GM23338 (cell line): ENCODE results near the gene C16orf87. TPM values are rescaled to one million over a fixed set of nuclear protein-coding genes. Genes with fewer than 3 reads are reported as not detected.

Source experiments
- ATAC-seq: fragments of 200-7000 bp; cut with Tn5 transposase; 3 replicates; pipeline ENCODE4 v1.9.1; 2020
- DNase-seq: peaks from one replicate; pipeline ENCODE4 v3.0.0-alpha.2; 2015; ENCODE audit warnings: low spot score
- H2AFZ ChIP-seq: fragments of 200-600 bp; sonication (generic); 2 replicates; pipeline ENCODE4 v1.8.0; 2016; ENCODE audit warnings: antibody characterized with exemption, mild to moderate bottlenecking, moderate library complexity
- H3F3A ChIP-seq: fragments of 200-600 bp; sonication (generic); replicated peaks from 2 replicates; pipeline ENCODE4 v1.8.0; 2017; ENCODE audit warnings: antibody characterized with exemption, mixed run types, low read depth
- H3K27ac ChIP-seq: fragments of 200-600 bp; sonication (generic); 2 replicates; pipeline ENCODE4 v1.6.1; 2016; ENCODE audit warnings: low read depth
- H3K27me3 ChIP-seq: fragments of 200-600 bp; sonication (generic); 2 replicates; pipeline ENCODE4 v1.8.0; 2016; ENCODE audit warnings: mild to moderate bottlenecking, mixed run types, moderate library complexity; ENCODE audit not compliant: insufficient read depth
- H3K36me3 ChIP-seq: fragments of 200-600 bp; sonication (generic); 2 replicates; pipeline ENCODE4 v1.8.0; 2016; ENCODE audit warnings: mild to moderate bottlenecking; ENCODE audit not compliant: insufficient read depth
- H3K4me1 ChIP-seq: fragments of 200-600 bp; sonication (generic); 2 replicates; pipeline ENCODE4 v1.8.0; 2016; ENCODE audit warnings: mild to moderate bottlenecking, moderate library complexity; ENCODE audit not compliant: insufficient read depth
- H3K4me2 ChIP-seq: fragments of 200-600 bp; sonication (generic); 2 replicates; pipeline ENCODE4 v1.7.1; 2017; ENCODE audit warnings: mixed run types
- H3K4me3 ChIP-seq: fragments of 200-600 bp; sonication (generic); 2 replicates; pipeline ENCODE4 v1.6.1; 2016; ENCODE audit warnings: mixed run types
- H3K79me2 ChIP-seq: fragments of 200-600 bp; sonication (generic); replicated peaks from 2 replicates; pipeline ENCODE4 v1.8.0; 2017; ENCODE audit warnings: mild to moderate bottlenecking; ENCODE audit not compliant: insufficient read depth
- H3K9me2 ChIP-seq: fragments of 200-600 bp; sonication (generic); 2 replicates; pipeline ENCODE4 v1.8.0; 2017; ENCODE audit not compliant: insufficient read depth
- H4K20me1 ChIP-seq: fragments of 200-600 bp; sonication (generic); replicated peaks from 2 replicates; pipeline ENCODE4 v1.8.0; 2017; ENCODE audit warnings: mild to moderate bottlenecking; ENCODE audit not compliant: insufficient read depth
- H3K27ac Mint-ChIP-seq: 2 replicates; pipeline ENCODE4 v1.8.0; 2020; ENCODE audit warnings: inconsistent platforms, mild to moderate bottlenecking, moderate library complexity, mixed read lengths
- H3K27me3 Mint-ChIP-seq: 3 replicates; pipeline ENCODE4 v1.8.0; 2022; ENCODE audit warnings: low read depth, mild to moderate bottlenecking, moderate library complexity, mixed read lengths, inconsistent platforms; ENCODE audit not compliant: insufficient read depth, poor library complexity
- H3K36me3 Mint-ChIP-seq: 3 replicates; pipeline ENCODE4 v1.8.0; 2021; ENCODE audit warnings: low read depth, mild to moderate bottlenecking, inconsistent platforms, moderate library complexity, mixed read lengths
- H3K4me1 Mint-ChIP-seq: 3 replicates; pipeline ENCODE4 v1.8.0; 2020; ENCODE audit warnings: mild to moderate bottlenecking, inconsistent platforms, mixed read lengths
- H3K4me3 Mint-ChIP-seq: 3 replicates; pipeline ENCODE4 v1.8.0; 2021; ENCODE audit warnings: moderate library complexity, mild to moderate bottlenecking, inconsistent platforms, mixed read lengths
- H3K9me3 Mint-ChIP-seq: 3 replicates; pipeline ENCODE4 v1.8.0; 2020; ENCODE audit warnings: moderate library complexity, mild to moderate bottlenecking, inconsistent platforms, mixed read lengths
- CREB1 ChIP-seq: fragments of 250-450 bp; sonication (Bioruptor Pico); IDR thresholded peaks from 2 replicates; pipeline ENCODE4 v1.5.0; 2020; ENCODE audit warnings: low read depth, mild to moderate bottlenecking, moderate library complexity
- CTCF ChIP-seq, 2 experiments: fragments of 200-600 bp in 1 of 2; sonication (generic) in 1 of 2; conservative IDR thresholded peaks; 2 replicates each; pipeline versions ENCODE4 v1.5.1 to v1.6.1; 2016 to 2017; ENCODE audit warnings: antibody characterized with exemption in 2 of 2, low read depth in 2 of 2, mild to moderate bottlenecking in 2 of 2, moderate library complexity in 1 of 2
- ETS1 ChIP-seq: IDR thresholded peaks from 2 replicates; pipeline ENCODE4 v1.6.1; 2016; ENCODE audit warnings: antibody characterized with exemption
- EZH2 ChIP-seq: fragments of 200-600 bp; sonication (generic); IDR thresholded peaks from one replicate; pipeline ENCODE4 v1.8.0; 2017; ENCODE audit warnings: antibody characterized with exemption, mild to moderate bottlenecking, low read depth; ENCODE audit not compliant: unreplicated experiment
- EZH2phosphoT487 ChIP-seq: fragments of 200-600 bp; sonication (generic); IDR thresholded peaks from one replicate; pipeline ENCODE4 v1.8.1; 2018; ENCODE audit warnings: antibody characterized with exemption; ENCODE audit not compliant: unreplicated experiment
- JUNB ChIP-seq: IDR thresholded peaks from one replicate; pipeline ENCODE4 v1.6.1; 2016; ENCODE audit warnings: antibody characterized with exemption; ENCODE audit not compliant: unreplicated experiment
- NANOG ChIP-seq: IDR thresholded peaks from 2 replicates; pipeline ENCODE4 v1.6.1; 2016; ENCODE audit warnings: antibody characterized with exemption, borderline replicate concordance
- POLR2AphosphoS5 ChIP-seq: IDR thresholded peaks from 2 replicates; pipeline ENCODE4 v1.6.1; 2016; ENCODE audit warnings: antibody characterized with exemption, low read depth
- REST ChIP-seq: IDR thresholded peaks from one replicate; pipeline ENCODE4 v1.6.1; 2018; ENCODE audit warnings: antibody characterized with exemption; ENCODE audit not compliant: unreplicated experiment
- STAT1 ChIP-seq: IDR thresholded peaks from one replicate; pipeline ENCODE4 v1.6.1; 2016; ENCODE audit warnings: antibody characterized with exemption; ENCODE audit not compliant: unreplicated experiment
- ZNF114 ChIP-seq: fragments of 250-450 bp; sonication (Bioruptor Pico); IDR thresholded peaks from 2 replicates; pipeline ENCODE4 v1.5.0; 2020; ENCODE audit warnings: mild to moderate bottlenecking, moderate library complexity
- ZNF331 ChIP-seq: fragments of 250-450 bp; sonication (Bioruptor Pico); IDR thresholded peaks from 2 replicates; pipeline ENCODE4 v1.5.0; 2020; ENCODE audit warnings: low read depth, mild to moderate bottlenecking, moderate library complexity
- long read RNA-seq: library from polyadenylated mRNA; unstranded; transcript quantifications from one replicate; pipeline ENCODE4 v2.0.0, GENCODE V29; 2020; ENCODE audit not compliant: unreplicated experiment
- polyA plus RNA-seq: library from polyadenylated mRNA; unstranded; fragments of >200 nt; fragmentation: Nextera tagmentation; extraction: Ambion mirVana; gene quantifications from 2 replicates; pipeline ENCODE4 v1.2.1, GENCODE V29; 2016
- total RNA-seq: library from RNA; depleted of rRNA; stranded (reverse); fragments of >200 nt; shearing (Covaris generic); gene quantifications from 2 replicates; pipeline ENCODE4 v1.2.3, GENCODE V29; 2014; rRNA removed

The C16orf87 gene
- 23.4 and 32.1 TPM in 2 replicates for total RNA-seq
- 40.2 and 46.0 TPM in 2 replicates for polyA plus RNA-seq
- long read RNA-seq, full-length matches to known transcripts, result 49 of 52 reads
- long read RNA-seq, partial matches to known transcripts, result 2 of 52 reads
- long read RNA-seq, other reads (novel, unspliced or antisense), result 1 of 52 reads

GRCh38 chr16:46830902-46831647, at the start of gene C16orf87:
Gene C16orf87 (minus strand): TSS chr16:46831180. CDS start chr16:46831149, 31 bp downstream.
- Histone ChIP-seq H3K4me2 (peak within 1 kb of the TSS; percentile 76), H4K20me1 (peaks cover 3% of the 10 kb centered on the region; the same call in 1 of the 2 replicates), H3K27ac (peak within 1 kb of the TSS; percentile 90), H3K27me3 (no peaks in the 10 kb centered on the region), H3K9me2 (no peaks in the 10 kb centered on the region), H3K79me2 (peaks cover 44% of the 10 kb centered on the region), H2AFZ (peak within 1 kb of the TSS; percentile 26; the same call in 1 of the 2 replicates), H3K4me3 (peak within 1 kb of the TSS; percentile 86), H3K36me3 (no peaks in the 10 kb centered on the region), H3K4me1 (peaks cover 27% of the 10 kb centered on the region), H3F3A (no peaks in the 10 kb centered on the region)
- Mint-ChIP-seq H3K9me3 (peaks cover 4% of the 10 kb centered on the region; the same call in 2 of the 3 replicates), H3K4me3 (peak within 1 kb of the TSS; percentile 98), H3K27me3 (peaks cover 9% of the 10 kb centered on the region), H3K4me1 (peaks cover 19% of the 10 kb centered on the region), H3K36me3 (peaks cover 4% of the 10 kb centered on the region; the same call in 1 of the 3 replicates), H3K27ac (peak within 1 kb of the TSS; percentile 95)
- peak; percentile 58 for TF ChIP-seq POLR2AphosphoS5
- no peak for TF ChIP-seq EZH2
- peak; percentile 93 for DNase-seq
- ATAC-seq, result peak; percentile 95

GRCh38 chr16:46875243-46875642, 44.3 kb upstream of the C16orf87 start:
- DNase-seq (no peak), ATAC-seq (no peak)
- no peaks in the 10 kb centered on the region for H3K36me3 Mint-ChIP-seq
- peaks cover 13% of the 10 kb centered on the region for H3K4me1 Mint-ChIP-seq
- Histone ChIP-seq H3K27me3 (no peaks in the 10 kb centered on the region), H3K4me3 (no peak overlapping the region), H3K79me2 (no peaks in the 10 kb centered on the region), H3K27ac (no peak overlapping the region), H2AFZ (no peak overlapping the region), H4K20me1 (no peaks in the 10 kb centered on the region), H3K36me3 (no peaks in the 10 kb centered on the region), H3K9me2 (peaks cover 2% of the 10 kb centered on the region; the same call in 1 of the 2 replicates), H3F3A (no peaks in the 10 kb centered on the region), H3K4me2 (no peak overlapping the region), H3K4me1 (peaks cover 12% of the 10 kb centered on the region)
- H3K27me3 Mint-ChIP-seq, result peaks cover 2% of the 10 kb centered on the region
- H3K9me3 Mint-ChIP-seq, result no peaks in the 10 kb centered on the region
- TF ChIP-seq REST, result no peak
- no peak overlapping the region for H3K27ac Mint-ChIP-seq
- H3K4me3 Mint-ChIP-seq, result no peak overlapping the region

- Histone ChIP-seq H3K4me1 (peaks cover 18% of the 10 kb centered on the region; the same call in 1 of the 2 replicates), H3F3A (no peaks in the 10 kb centered on the region), H3K4me3 (no peak overlapping the region), H3K27me3 (no peaks in the 10 kb centered on the region), H3K79me2 (no peaks in the 10 kb centered on the region), H3K36me3 (no peaks in the 10 kb centered on the region), H2AFZ (no peak overlapping the region), H4K20me1 (no peaks in the 10 kb centered on the region), H3K9me2 (peaks cover 7% of the 10 kb centered on the region; the same call in 1 of the 2 replicates), H3K4me2 (no peak overlapping the region), H3K27ac (no peak overlapping the region)
- DNase-seq (no peak), ATAC-seq (no peak)
- Mint-ChIP-seq H3K4me3 (no peak overlapping the region), H3K27ac (no peak overlapping the region), H3K4me1 (peaks cover 14% of the 10 kb centered on the region), H3K36me3 (no peaks in the 10 kb centered on the region; the same call in 2 of the 3 replicates), H3K9me3 (0 out of 3 replicates have a peak, but pooled peaks cover 2% of the 10 kb centered on the region), H3K27me3 (peaks cover 2% of the 10 kb centered on the region)
- no peak for TF ChIP-seq JUNB
- TF ChIP-seq CREB1 (CRISPR knock-in tag), result no peak
- no peak for TF ChIP-seq CTCF (conservative IDR thresholded peaks at IDR 0.05; ENCODE audit: low read depth in 2 of 2)
- no peak for TF ChIP-seq NANOG
- no peak for TF ChIP-seq EZH2
- no peak for TF ChIP-seq STAT1
- no peak for TF ChIP-seq ZNF331 (CRISPR knock-in tag)
- TF ChIP-seq ETS1, result no peak
- no peak for TF ChIP-seq EZH2phosphoT487
- TF ChIP-seq ZNF114 (CRISPR knock-in tag), result no peak
These were observed 42.2 kb upstream of the C16orf87 start for GRCh38 chr16:46873201-46873600.
